Lung (tissue), 12 donors: ENCODE data around the gene TBC1D13. TPM values are rescaled to one million over a fixed set of nuclear protein-coding genes. Genes with fewer than 3 reads are reported as not detected.

ENCODE experiments used
- ATAC-seq: fragments of 200-7000 bp; cut with Tn5 transposase; one replicate; pipeline ENCODE4 v1.9.1; 2020; ENCODE audit warnings: moderate number of reproducible peaks; ENCODE audit not compliant: insufficient read depth, low FRiP score
- DNase-seq, 3 donors: peaks; one replicate each; pipeline ENCODE4 v3.0.0-alpha.2; 2013 to 2017
- H3K27ac ChIP-seq, 2 donors: one replicate each; pipeline ENCODE4 v1.5.1; 2013; ENCODE audit warnings: mild to moderate bottlenecking in 2 of 2, moderate library complexity in 2 of 2, control low read depth in 1 of 2, inconsistent platforms in 1 of 2, low read depth in 1 of 2, low read length in 1 of 2
- H3K27me3 ChIP-seq, 3 donors: one replicate each; pipeline ENCODE4 v1.5.1; 2013; ENCODE audit warnings: low read length in 2 of 3; ENCODE audit not compliant: control insufficient read depth in 3 of 3, insufficient read depth in 3 of 3
- H3K36me3 ChIP-seq, 4 donors: one replicate each; pipeline ENCODE4 v1.5.1; 2013; ENCODE audit warnings: low read length in 4 of 4, mild to moderate bottlenecking in 1 of 4, moderate library complexity in 1 of 4; ENCODE audit not compliant: control insufficient read depth in 4 of 4, insufficient read depth in 4 of 4
- H3K4me1 ChIP-seq, 5 donors: one replicate each; pipeline ENCODE4 v1.5.1; 2013; ENCODE audit warnings: low read length in 5 of 5, mild to moderate bottlenecking in 2 of 5, moderate library complexity in 1 of 5; ENCODE audit not compliant: control insufficient read depth in 5 of 5, insufficient read depth in 5 of 5
- H3K4me3 ChIP-seq: one replicate; pipeline ENCODE4 v1.5.1; 2013; ENCODE audit warnings: mild to moderate bottlenecking, control low read depth, moderate library complexity
- H3K9ac ChIP-seq, 2 donors: one replicate each; pipeline ENCODE4 v1.5.1; 2013; ENCODE audit warnings: low read length in 2 of 2, control low read depth in 1 of 2; ENCODE audit not compliant: insufficient read depth in 1 of 2
- H3K9me3 ChIP-seq, 4 donors: one replicate each; pipeline ENCODE4 v1.5.1; 2013; ENCODE audit warnings: low read length in 3 of 4, mild to moderate bottlenecking in 1 of 4, moderate library complexity in 1 of 4; ENCODE audit not compliant: control insufficient read depth in 4 of 4, insufficient read depth in 3 of 4
- CTCF ChIP-seq: IDR thresholded peaks from 2 replicates; pipeline ENCODE4 v1.5.1; 2012; ENCODE audit warnings: mild to moderate bottlenecking; ENCODE audit errors: control extremely low read depth, extremely low read depth
- WGBS, 2 donors: extraction: QIAGEN DNeasy Blood & Tissue Kit; methylation state at CpG; one replicate each; pipeline ENCODE4 v1.1.7; 2013; 5-methylcytosine and 5-hydroxymethylcytosine counted together
- polyA plus RNA-seq, 2 donors: library from polyadenylated mRNA; stranded (reverse); fragments of 200-250 nt; gene quantifications; one replicate each; pipeline ENCODE4 v1.2.1, GENCODE V29; 2013
- total RNA-seq, 2 donors: library from RNA; depleted of rRNA in 1 of 2; stranded (reverse); fragments of >200 nt in 1 of 2; gene quantifications; one replicate each; pipeline ENCODE4 v1.2.1, GENCODE V29; 2014 to 2021
- donor health status: control.
- donor health status: control.
- donor health status: Bipolar disorder and iron deficiency.
- donor health status: healthy.
- donor health status: DM: yes; HTN: yes; CAD: no.

The TBC1D13 gene
- total and polyA plus RNA-seq, 4 donors, result 9.7 to 27.7 (median 14.1) TPM

GRCh38 chr9:128809036-128809599, 22.1 kb downstream of the TBC1D13 start:
- no peak for TF ChIP-seq CTCF
- no peak overlapping the region for H3K27ac ChIP-seq
- no peak overlapping the region for H3K9ac ChIP-seq
- H3K27me3 ChIP-seq, result no peaks in the 10 kb centered on the region
- H3K4me1 ChIP-seq, result no peaks in the 10 kb centered on the region
- H3K4me3 ChIP-seq, result no peak overlapping the region
- DNase-seq (no peak), ATAC-seq (no peak)
- H3K36me3 ChIP-seq, result peaks cover 0 to 30% (median 17%) of the 10 kb centered on the region in 4 donors
- WGBS, 2 donors, result 95 to 96% methylated on average over 12 of the region's 12 CpGs
- H3K9me3 ChIP-seq, result no peaks in the 10 kb centered on the region

- TF ChIP-seq CTCF, result no peak
- H3K9ac ChIP-seq, result no peak overlapping the region
- ATAC-seq, result no peak
- peaks cover 0 to 28% (median 17%) of the 10 kb centered on the region in 4 donors for H3K36me3 ChIP-seq
- no peaks in the 10 kb centered on the region for H3K27me3 ChIP-seq
- no peak overlapping the region for H3K27ac ChIP-seq
- no peak overlapping the region for H3K4me3 ChIP-seq
- no peak for DNase-seq
- WGBS, 2 donors, result 67 to 82% methylated on average over 2 of the region's 2 CpGs
- no peaks in the 10 kb centered on the region for H3K9me3 ChIP-seq
- no peaks in the 10 kb centered on the region for H3K4me1 ChIP-seq
Measured at GRCh38 chr9:128809831-128810230, 22.8 kb downstream of the TBC1D13 start.

- Histone ChIP-seq H3K27ac (no peak overlapping the region), H3K9ac (no peak overlapping the region), H3K9me3 (no peaks in the 10 kb centered on the region), H3K4me3 (no peak overlapping the region), H3K36me3 (peaks cover 0 to 25% (median 14%) of the 10 kb centered on the region in 4 donors), H3K4me1 (no peaks in the 10 kb centered on the region), H3K27me3 (no peaks in the 10 kb centered on the region)
- 79 to 85% methylated on average over 5 of the region's 5 CpGs for WGBS, 2 donors
- DNase-seq (no peak), ATAC-seq (no peak)
- TF ChIP-seq CTCF, result no peak
Measured at GRCh38 chr9:128810873-128811272, 23.8 kb downstream of the TBC1D13 start.
